HCT116 (cell line): ENCODE data around the gene CKB. TPM values are rescaled to one million over a fixed set of nuclear protein-coding genes. Genes with fewer than 3 reads are reported as not detected.

Experiments used
- ATAC-seq: fragments of 200-7000 bp; cut with Tn5 transposase; 2 replicates; pipeline ENCODE4 v1.9.1; 2020; ENCODE audit warnings: mild to moderate bottlenecking, moderate library complexity
- Bru-seq: library from RNA; stranded (reverse); fragments of 400-500 nt; gene quantifications from one replicate; lab custom pipeline; 2021; lab: Mats Ljungman, UMichigan
- BruChase-seq, 2 experiments: library from RNA; stranded (reverse); fragments of 400-500 nt; gene quantifications; one replicate each; lab custom pipeline; 2021; lab: Mats Ljungman, UMichigan
- BruUV-seq: library from RNA; stranded (reverse); fragments of 400-500 nt; replicated peaks from 2 replicates; lab custom pipeline; 2021; lab: Mats Ljungman, UMichigan
- CTCF ChIA-PET: fragments of 300-600 bp; sonication (Branson Sonifier 250); formaldehyde crosslinking; loops from one replicate; lab custom pipeline; 2021; ENCODE audit warnings: antibody characterized with exemption; lab: Charles Lee
- POLR2A ChIA-PET: fragments of 300-600, 350-600 bp; sonication (Branson Sonifier 250); formaldehyde crosslinking; loops from one replicate; lab custom pipeline; 2021; ENCODE audit warnings: antibody characterized with exemption; lab: Charles Lee
- RAD21 ChIA-PET, 2 experiments: fragments of 300-600 bp; sonication (Branson Sonifier 250); formaldehyde crosslinking; loops; one replicate each; lab custom pipeline; 2023; ENCODE audit warnings: low total read pairs in 2 of 2; ENCODE audit not compliant: uncharacterized antibody in 2 of 2, unreplicated experiment in 2 of 2, low non-redundant PET in 1 of 2; lab: Charles Lee
- DNase-seq: peaks from one replicate; pipeline ENCODE4 v3.0.0-alpha.2; 2010; ENCODE audit warnings: low read depth, low spot score
- H2AFZ ChIP-seq: fragments of 200-600 bp; shearing (Covaris generic), sonication (generic); 2 replicates; pipeline ENCODE4 v1.6.1; 2017; ENCODE audit warnings: low read depth, mixed run types, mixed read lengths, antibody characterized with exemption, low read length; ENCODE audit not compliant: poor library complexity, severe bottlenecking
- H3K27ac ChIP-seq: 2 replicates; pipeline ENCODE4 v1.5.1; 2012; ENCODE audit warnings: low read depth, low read length
- H3K27me3 ChIP-seq: fragments of 200-600 bp; sonication (generic); 2 replicates; pipeline ENCODE4 v1.6.1; 2016; ENCODE audit warnings: mixed run types, low read length, mixed read lengths; ENCODE audit not compliant: insufficient read depth
- H3K36me3 ChIP-seq, 2 experiments: fragments of 200-500 bp in 1 of 2; fragments of 200-600 bp in 1 of 2; sonication (Bioruptor generic) in 1 of 2; sonication (generic) in 1 of 2; 2 replicates each; pipeline versions ENCODE4 v1.5.1 to v1.6.1; 2014 to 2016; ENCODE audit warnings: low read length in 2 of 2, inconsistent platforms in 1 of 2, mixed read lengths in 1 of 2, mixed run types in 1 of 2; ENCODE audit not compliant: insufficient read depth in 2 of 2, control insufficient read depth in 1 of 2
- H3K4me1 ChIP-seq, 2 experiments: fragments of 200-600 bp in 1 of 2; sonication (generic) in 1 of 2; 2 replicates each; pipeline versions ENCODE4 v1.5.1 to v1.6.1; 2012 to 2017; ENCODE audit warnings: low read length in 2 of 2, inconsistent platforms in 1 of 2, mild to moderate bottlenecking in 1 of 2, mixed read lengths in 1 of 2, mixed run types in 1 of 2, moderate library complexity in 1 of 2; ENCODE audit not compliant: insufficient read depth in 2 of 2, control insufficient read depth in 1 of 2
- H3K4me2 ChIP-seq: fragments of 200-600 bp; sonication (generic); 2 replicates; pipeline ENCODE4 v1.6.1; 2017; ENCODE audit warnings: mixed run types, low read length, mixed read lengths
- H3K4me3 ChIP-seq, 2 experiments: fragments of 200-600 bp in 1 of 2; sonication (generic) in 1 of 2; replicated peaks in 1 of 2; 2 replicates each; pipeline ENCODE4 v1.5.1; 2011 to 2016; ENCODE audit warnings: low read length in 2 of 2, control low read depth in 1 of 2, low read depth in 1 of 2, mild to moderate bottlenecking in 1 of 2, mixed read lengths in 1 of 2, mixed run types in 1 of 2
- H3K79me2 ChIP-seq: fragments of 200-600 bp; sonication (generic); 2 replicates; pipeline ENCODE4 v1.6.1; 2017; ENCODE audit warnings: mild to moderate bottlenecking, mixed run types, low read length, moderate library complexity, mixed read lengths; ENCODE audit not compliant: insufficient read depth
- H3K9ac ChIP-seq: fragments of 200-600 bp; sonication (generic); 2 replicates; pipeline ENCODE4 v1.6.1; 2016; ENCODE audit warnings: low read length, mixed read lengths
- H3K9me2 ChIP-seq: fragments of 200-600 bp; sonication (generic), shearing (Covaris generic); 2 replicates; pipeline ENCODE4 v1.6.1; 2017; ENCODE audit warnings: mixed run types, mild to moderate bottlenecking, moderate library complexity; ENCODE audit not compliant: insufficient read depth
- H3K9me3 ChIP-seq, 2 experiments: fragments of 200-500 bp in 1 of 2; fragments of 200-600 bp in 1 of 2; sonication (Bioruptor generic) in 1 of 2; sonication (generic) in 1 of 2; 2 replicates each; pipeline ENCODE4 v1.6.1; 2014 to 2017; ENCODE audit warnings: low read length in 2 of 2, mixed read lengths in 2 of 2, inconsistent platforms in 1 of 2, low read depth in 1 of 2, mild to moderate bottlenecking in 1 of 2, mixed run types in 1 of 2, moderate library complexity in 1 of 2; ENCODE audit not compliant: control insufficient read depth in 1 of 2, insufficient read depth in 1 of 2
- H4K20me1 ChIP-seq: fragments of 200-600 bp; sonication (generic), shearing (Covaris generic); 2 replicates; pipeline ENCODE4 v1.6.1; 2017; ENCODE audit warnings: mixed run types, mild to moderate bottlenecking, moderate library complexity; ENCODE audit not compliant: insufficient read depth
- CEBPB ChIP-seq: IDR thresholded peaks from 2 replicates; pipeline ENCODE4 v1.6.1; 2012; ENCODE audit warnings: low read depth
- FOSL1 ChIP-seq: IDR thresholded peaks from 2 replicates; pipeline ENCODE4 v1.6.1; 2012; ENCODE audit warnings: low read depth
- JUND ChIP-seq: IDR thresholded peaks from 2 replicates; pipeline ENCODE4 v1.6.1; 2012
- POLR2A ChIP-seq: IDR thresholded peaks from 2 replicates; pipeline ENCODE4 v1.7.0; 2011; ENCODE audit warnings: borderline replicate concordance; ENCODE audit not compliant: insufficient read depth, insufficient read length; ENCODE audit errors: extremely low read depth
- POLR2AphosphoS5 ChIP-seq: IDR thresholded peaks from 2 replicates; pipeline ENCODE4 v1.6.1; 2011; ENCODE audit warnings: mild to moderate bottlenecking, low read depth, low read length, moderate library complexity
- TCF7L2 ChIP-seq: IDR thresholded peaks from 2 replicates; pipeline ENCODE4 v1.7.0; 2011; ENCODE audit warnings: borderline replicate concordance, inconsistent platforms; ENCODE audit not compliant: insufficient read depth, insufficient read length; ENCODE audit errors: extremely low read depth
- ZFX ChIP-seq: fragments of 450-650 bp; IDR thresholded peaks from 2 replicates; pipeline ENCODE4 v1.6.1; 2017
- intact Hi-C: fragments of 100-400 bp; cut with micrococcal nuclease; formaldehyde crosslinking; loops from 2 replicates; pipeline ENCODE4 v1.10.0; 2022
- long read RNA-seq: library from polyadenylated mRNA; unstranded; transcript quantifications from one replicate; pipeline ENCODE4 v2.0.0, GENCODE V29; 2021; ENCODE audit not compliant: unreplicated experiment
- polyA plus RNA-seq: library from polyadenylated mRNA; unstranded; fragments of >200 nt; gene quantifications from 2 replicates; pipeline ENCODE4 v1.2.1, GENCODE V29; 2012; ENCODE audit warnings: missing spikeins
- total RNA-seq: library from RNA; stranded (reverse); gene quantifications from one replicate; pipeline ENCODE4 v1.2.1, GENCODE V29; 2021; ENCODE audit not compliant: unreplicated experiment
- TF ChIP-seq, protein P1 (sequence below), 3 experiments: fragments of 200-600 bp in 1 of 3; sonication (generic) in 1 of 3; IDR thresholded peaks in 2 of 3; conservative IDR thresholded peaks in 1 of 3; 2 replicates each; pipeline ENCODE4 v1.5.1; 2012 to 2017; ENCODE audit warnings: low read depth in 2 of 3, low read length in 2 of 3, antibody characterized with exemption in 1 of 3, borderline replicate concordance in 1 of 3, control low read depth in 1 of 3, mild to moderate bottlenecking in 1 of 3, mixed read lengths in 1 of 3, mixed run types in 1 of 3, moderate library complexity in 1 of 3; ENCODE audit not compliant: insufficient read depth in 1 of 3

CKB gene
- 605 TPM for total RNA-seq
- 804 and 838 TPM in 2 replicates for polyA plus RNA-seq
- Bru-seq, nascent RNA: percentile 74 among the genes with signal in this experiment
- percentile 95 among the genes with signal in this experiment for BruChase-seq, experiment 1, labeled RNA remaining after a 6-hour chase
- BruChase-seq, experiment 2, labeled RNA remaining after a 2-hour chase: percentile 88 among the genes with signal in this experiment
- long read RNA-seq, transcript CKB-201 (8 exons, 1,709 nt): minor isoform, 294 of 1,005 reads
- long read RNA-seq, transcript CKB-202 (4 exons, 1,170 nt): major isoform, 389 of 1,005 reads
- long read RNA-seq, transcript CKB-212 (2 exons, 419 nt): minor isoform, 5 of 1,005 reads
- long read RNA-seq, partial matches to known transcripts: 246 of 1,005 reads
- long read RNA-seq, other reads (novel, unspliced or antisense): 69 of 1,005 reads

DNA sequence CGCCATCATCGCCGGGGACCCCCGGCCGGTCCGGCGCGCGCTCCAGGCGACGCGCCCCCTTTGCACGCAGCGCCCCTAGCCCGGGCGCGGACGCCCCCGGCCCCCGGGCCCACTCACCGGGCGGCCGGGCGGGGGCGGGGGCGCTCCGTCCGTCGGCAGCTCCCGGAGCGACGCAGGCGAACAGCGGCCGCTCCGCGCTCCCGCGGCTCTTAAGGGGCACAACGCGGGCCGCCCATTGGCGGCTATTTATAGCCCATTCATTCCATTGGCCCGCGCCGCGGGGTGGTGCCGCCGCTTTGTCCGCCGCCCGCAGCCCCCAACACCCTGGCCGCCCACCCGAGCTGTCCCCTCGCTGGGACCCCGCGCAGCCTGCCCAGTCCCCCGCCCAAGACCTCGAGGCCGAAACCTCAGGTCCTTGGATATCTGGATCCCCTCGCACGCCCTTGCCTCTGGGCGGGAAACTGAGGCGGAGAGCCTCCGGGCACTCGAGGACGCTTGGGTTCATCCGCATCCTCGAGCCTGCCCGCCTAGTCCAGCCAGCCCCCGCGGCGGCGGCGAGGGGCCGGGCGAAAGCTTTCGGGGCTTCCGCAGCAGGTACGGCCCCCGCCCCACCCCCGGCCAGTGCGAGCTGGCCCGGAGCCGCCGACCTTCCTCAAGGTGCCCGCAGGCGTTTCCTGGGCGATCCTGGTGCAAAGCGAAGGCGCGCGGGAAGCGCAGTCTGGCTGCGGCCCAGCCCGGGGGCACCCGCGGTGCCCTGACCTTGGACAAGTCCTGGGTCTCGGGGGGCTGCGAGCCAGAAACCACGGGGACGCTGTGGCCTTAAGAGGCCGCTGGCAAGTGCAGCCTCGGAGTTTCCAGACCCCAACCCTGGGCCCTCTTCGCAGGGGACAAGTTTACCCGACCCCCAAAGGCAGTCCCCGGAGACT, at the start of gene CKB:
Gene CKB (minus strand): TSS at position 182 of the 926 bp plus-strand sequence. CDS start 337 bp downstream, outside the sequence.
- no peaks in the 10 kb centered on the region; the same call in 1 of the 2 replicates for H4K20me1 ChIP-seq
- DNase-seq (no peak), ATAC-seq (peak; percentile 60)
- RAD21 ChIA-PET: no interaction called here
- peaks cover 16% of the 10 kb centered on the region; the same call in 1 of the 2 replicates for H3K79me2 ChIP-seq
- H3K27me3 ChIP-seq: no peaks in the 10 kb centered on the region
- H3K9me3 ChIP-seq: no peaks in the 10 kb centered on the region
- no peak within 1 kb of the TSS for H2AFZ ChIP-seq
- H3K9me2 ChIP-seq: no peaks in the 10 kb centered on the region
- intact Hi-C loops: no loop called here
- peaks cover 15 to 49% of the 10 kb centered on the region in 2 experiments; a peak in 3 of 4 replicates for H3K4me1 ChIP-seq
- H3K9ac ChIP-seq: peak within 1 kb of the TSS; percentile 83
- H3K27ac ChIP-seq: peak within 1 kb of the TSS; percentile 73
- peaks cover 0 to 12% of the 10 kb centered on the region in 2 experiments; a peak in 2 of 4 replicates for H3K36me3 ChIP-seq
- POLR2A ChIA-PET: interaction anchor here (0.9 to 3.2 kb wide), 3 partner anchors 11 to 34 kb away, joined by 3 to 9 read pairs (median 5); no protein-coding TSS in a partner anchor
- no TSS peak for BruUV-seq
- peak within 1 kb of the TSS; percentile 78 to 83 for H3K4me3 ChIP-seq
- CTCF ChIA-PET: interaction anchor here (2.3 to 2.4 kb wide), 2 partner anchors 23 to 24 kb away, joined by 8 to 20 read pairs; no protein-coding TSS in a partner anchor
- TF ChIP-seq JUND (no peak), FOSL1 (no peak), POLR2A (peak; percentile 90), TCF7L2 (peak; percentile 41), CEBPB (no peak), POLR2AphosphoS5 (peak; percentile 96), ZFX (peak; percentile 49; the same call in 1 of the 2 replicates)
- TF ChIP-seq, protein P1, sequence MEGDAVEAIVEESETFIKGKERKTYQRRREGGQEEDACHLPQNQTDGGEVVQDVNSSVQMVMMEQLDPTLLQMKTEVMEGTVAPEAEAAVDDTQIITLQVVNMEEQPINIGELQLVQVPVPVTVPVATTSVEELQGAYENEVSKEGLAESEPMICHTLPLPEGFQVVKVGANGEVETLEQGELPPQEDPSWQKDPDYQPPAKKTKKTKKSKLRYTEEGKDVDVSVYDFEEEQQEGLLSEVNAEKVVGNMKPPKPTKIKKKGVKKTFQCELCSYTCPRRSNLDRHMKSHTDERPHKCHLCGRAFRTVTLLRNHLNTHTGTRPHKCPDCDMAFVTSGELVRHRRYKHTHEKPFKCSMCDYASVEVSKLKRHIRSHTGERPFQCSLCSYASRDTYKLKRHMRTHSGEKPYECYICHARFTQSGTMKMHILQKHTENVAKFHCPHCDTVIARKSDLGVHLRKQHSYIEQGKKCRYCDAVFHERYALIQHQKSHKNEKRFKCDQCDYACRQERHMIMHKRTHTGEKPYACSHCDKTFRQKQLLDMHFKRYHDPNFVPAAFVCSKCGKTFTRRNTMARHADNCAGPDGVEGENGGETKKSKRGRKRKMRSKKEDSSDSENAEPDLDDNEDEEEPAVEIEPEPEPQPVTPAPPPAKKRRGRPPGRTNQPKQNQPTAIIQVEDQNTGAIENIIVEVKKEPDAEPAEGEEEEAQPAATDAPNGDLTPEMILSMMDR (IDR thresholded peaks at IDR 0.05 in 2 of 3, conservative IDR thresholded peaks at IDR 0.05 in 1 of 3; ENCODE audit: borderline replicate concordance in 1 of 3, insufficient read depth in 1 of 3, low read depth in 2 of 3, low read length in 2 of 3): no peak
- TF ChIP-seq, all 23 proteins: peak for 4
- H3K4me2 ChIP-seq: peak within 1 kb of the TSS; percentile 95
